A549 (cell line): ENCODE data around the gene UBIAD1. TPM values are rescaled to one million over a fixed set of nuclear protein-coding genes. Genes with fewer than 3 reads are reported as not detected.

Source experiments
- ATAC-seq, 2 experiments: fragments of 200-7000 bp in 1 of 2; fragments of >200 bp in 1 of 2; cut with Nextera tagmentation in 1 of 2; cut with Tn5 transposase in 1 of 2; 3 replicates each; pipeline versions ENCODE4 v1.8.0 to v1.9.1; 2018 to 2020; ENCODE audit warnings: mild to moderate bottlenecking in 1 of 2, moderate library complexity in 1 of 2
- CTCF ChIA-PET: fragments of 300-600 bp; sonication (Branson Sonifier 250); formaldehyde crosslinking; extraction: SDS; loops from one replicate; lab custom pipeline; 2021; ENCODE audit warnings: antibody characterized with exemption, inconsistent platforms; lab: Yijun Ruan, JAX
- POLR2A ChIA-PET: fragments of 350-600 bp; formaldehyde crosslinking; extraction: SDS; loops from one replicate; lab custom pipeline; 2021; ENCODE audit warnings: antibody characterized with exemption, inconsistent platforms; lab: Yijun Ruan, JAX
- DNase-seq, 2 experiments: peaks; one replicate each; pipeline versions ENCODE4 v3.0.0 to v3.0.0-alpha.2; 2011 to 2016; ENCODE audit warnings: low read depth in 1 of 2, low spot score in 1 of 2
- FAIRE-seq: peaks from 2 replicates; lab custom pipeline; 2011; peaks lifted over from hg19 to GRCh38; lab: Jason Lieb, UNC
- H3K27ac ChIP-seq, 2 experiments: fragments of >200 bp; sonication (Bioruptor Twin); formaldehyde crosslinking; 3 replicates each; pipeline ENCODE4 v1.5.1; 2016 to 2017
- H3K4me1 ChIP-seq: fragments of >200 bp; sonication (Bioruptor Twin); formaldehyde crosslinking; 3 replicates; pipeline ENCODE4 v1.6.1; 2016
- H3K4me2 ChIP-seq: fragments of >200 bp; sonication (Bioruptor Twin); formaldehyde crosslinking; 3 replicates; pipeline ENCODE4 v1.6.1; 2016
- H3K4me3 ChIP-seq: fragments of >200 bp; sonication (Bioruptor Twin); formaldehyde crosslinking; 3 replicates; pipeline ENCODE4 v1.5.1; 2016
- H3K9me3 ChIP-seq: fragments of >200 bp; sonication (Bioruptor Twin); formaldehyde crosslinking; 3 replicates; pipeline ENCODE4 v1.6.1; 2016
- CBX8 ChIP-seq: fragments of 200-600 bp; sonication (generic); IDR thresholded peaks from 2 replicates; pipeline ENCODE4 v1.6.1; 2016
- CEBPB ChIP-seq, 2 experiments: fragments of >200 bp in 1 of 2; sonication (Bioruptor Twin) in 1 of 2; formaldehyde crosslinking in 1 of 2; IDR thresholded peaks; 2 replicates each; pipeline ENCODE4 v1.6.1; 2012 to 2016
- CHD2 ChIP-seq: fragments of 150-350 bp; IDR thresholded peaks from 2 replicates; pipeline ENCODE4 v1.6.1; 2014; ENCODE audit warnings: low read length; ENCODE audit not compliant: partially characterized antibody
- CHD4 ChIP-seq: fragments of 200-600 bp; sonication (generic); IDR thresholded peaks from 2 replicates; pipeline ENCODE4 v1.6.1; 2016; ENCODE audit warnings: antibody characterized with exemption, mild to moderate bottlenecking, borderline replicate concordance
- CTCF ChIP-seq: fragments of >200 bp; sonication (Bioruptor Twin); formaldehyde crosslinking; IDR thresholded peaks from 3 replicates; pipeline ENCODE4 v1.5.1; 2016
- EHF ChIP-seq: fragments of 250-450 bp; sonication (Bioruptor Pico); IDR thresholded peaks from 2 replicates; pipeline ENCODE4 v1.5.0; 2020; ENCODE audit warnings: mild to moderate bottlenecking
- EHMT2 ChIP-seq: fragments of 200-600 bp; sonication (generic); IDR thresholded peaks from 2 replicates; pipeline ENCODE4 v1.6.1; 2016; ENCODE audit warnings: antibody characterized with exemption, low read depth, mild to moderate bottlenecking, moderate library complexity
- ELK1 ChIP-seq: fragments of 150-350 bp; IDR thresholded peaks from 2 replicates; pipeline ENCODE4 v1.6.1; 2014; ENCODE audit warnings: low read depth, mild to moderate bottlenecking, low read length
- FOSB ChIP-seq: fragments of 250-450 bp; sonication (Bioruptor Pico); IDR thresholded peaks from 2 replicates; pipeline ENCODE4 v1.5.0; 2020; ENCODE audit warnings: mild to moderate bottlenecking, moderate library complexity
- FOXS1 ChIP-seq: fragments of 250-450 bp; sonication (Bioruptor Pico); IDR thresholded peaks from 2 replicates; pipeline ENCODE4 v1.5.0; 2020; ENCODE audit warnings: mild to moderate bottlenecking, moderate library complexity
- GATA3 ChIP-seq: IDR thresholded peaks from 2 replicates; pipeline ENCODE4 v1.6.1; 2012; ENCODE audit warnings: borderline replicate concordance
- HES2 ChIP-seq: fragments of >200 bp; sonication (Bioruptor Twin); formaldehyde crosslinking; IDR thresholded peaks from 2 replicates; pipeline ENCODE4 v1.6.1; 2016
- HEYL ChIP-seq: fragments of 250-450 bp; sonication (Bioruptor Pico); IDR thresholded peaks from 2 replicates; pipeline ENCODE4 v1.8.0; 2021; ENCODE audit warnings: mild to moderate bottlenecking, moderate library complexity
- HOXB13 ChIP-seq: fragments of 250-450 bp; sonication (Bioruptor Pico); IDR thresholded peaks from 2 replicates; pipeline ENCODE4 v1.5.0; 2020; ENCODE audit warnings: low read depth, mild to moderate bottlenecking, moderate library complexity
- KDM1A ChIP-seq: fragments of 200-600 bp; sonication (generic); IDR thresholded peaks from 2 replicates; pipeline ENCODE4 v1.6.1; 2016; ENCODE audit warnings: low read depth, mild to moderate bottlenecking
- MAZ ChIP-seq: fragments of 150-350 bp; IDR thresholded peaks from 2 replicates; pipeline ENCODE4 v1.6.1; 2014; ENCODE audit warnings: antibody characterized with exemption, low read depth, low read length, borderline replicate concordance
- RARB ChIP-seq: fragments of 250-450 bp; sonication (Bioruptor Pico); IDR thresholded peaks from 2 replicates; pipeline ENCODE4 v1.8.0; 2021; ENCODE audit warnings: mild to moderate bottlenecking, moderate library complexity
- RFX5 ChIP-seq: fragments of 450-650 bp; IDR thresholded peaks from 2 replicates; pipeline ENCODE4 v1.7.1; 2014; ENCODE audit warnings: antibody characterized with exemption, mild to moderate bottlenecking, moderate library complexity
- RNF2 ChIP-seq: fragments of 200-600 bp; sonication (generic); IDR thresholded peaks from 2 replicates; pipeline ENCODE4 v1.6.1; 2016; ENCODE audit warnings: low read depth, mild to moderate bottlenecking, antibody characterized with exemption, moderate library complexity, borderline replicate concordance
- ZSCAN20 ChIP-seq: fragments of 250-450 bp; sonication (Bioruptor Pico); IDR thresholded peaks from 2 replicates; pipeline ENCODE4 v1.8.0; 2022; ENCODE audit warnings: mild to moderate bottlenecking, moderate library complexity
- WGBS: methylation state at CpG from one replicate; pipeline ENCODE4 v1.1.6; 2017; ENCODE audit errors: missing lambda C conversion rate; 5-methylcytosine and 5-hydroxymethylcytosine counted together
- polyA plus RNA-seq, 4 experiments: library from polyadenylated mRNA; depleted of rRNA in 3 of 4; stranded (reverse); fragments of >200 nt; fragmentation: RNase III in 1 of 4; extraction: RNeasy Plus Mini Kit Qiagen cat#74134 plus additional on column Dnase treatment in 1 of 4; gene quantifications; 2 replicates in 3 of 4; 3 replicates in 1 of 4; pipeline ENCODE4 v1.2.3, GENCODE V29; 2011 to 2017

The UBIAD1 gene
- polyA plus RNA-seq, 2 of the 4 experiments (the other 2 are of a cell fraction), result 9.9 to 14.9 TPM

GRCh38 chr1:11324567-11325165, 51.7 kb downstream of the UBIAD1 start:
- FAIRE-seq (no peak), ATAC-seq (no peak), DNase-seq (no peak)
- Histone ChIP-seq H3K4me1 (no peaks in the 10 kb centered on the region), H3K27ac (no peak overlapping the region), H3K9me3 (no peaks in the 10 kb centered on the region), H3K4me3 (no peak overlapping the region), H3K4me2 (no peak overlapping the region)
- WGBS, result 65% methylated on average over 15 of the region's 17 CpGs
- ChIA-PET CTCF (no interaction called here), POLR2A (no interaction called here)
- TF ChIP-seq HOXB13 (CRISPR knock-in tag) (no peak), GATA3 (no peak), CBX8 (no peak), ELK1 (no peak)

GRCh38 chr1:11326070-11326469, 53.1 kb downstream of the UBIAD1 start:
- POLR2A ChIA-PET, result no interaction called here
- TF ChIP-seq HES2 (no peak), CHD4 (no peak), EHMT2 (no peak), KDM1A (no peak), EHF (CRISPR knock-in tag) (no peak), FOSB (CRISPR knock-in tag) (no peak)
- ATAC-seq (no peak), FAIRE-seq (no peak), DNase-seq (no peak)
- CTCF ChIA-PET, result interaction anchor here (1.5 kb wide), 1 partner anchor 14 kb away, joined by 3 read pairs; no protein-coding TSS in a partner anchor
- Histone ChIP-seq H3K4me3 (no peak overlapping the region), H3K4me2 (no peak overlapping the region), H3K27ac (no peak overlapping the region), H3K4me1 (no peaks in the 10 kb centered on the region), H3K9me3 (no peaks in the 10 kb centered on the region)
- WGBS, result 64% methylated on average over 4 of the region's 4 CpGs

GRCh38 chr1:11328444-11328843, 55.4 kb downstream of the UBIAD1 start:
- 65% methylated on average over 7 of the region's 7 CpGs for WGBS
- no peak overlapping the region for H3K27ac ChIP-seq
- no peaks in the 10 kb centered on the region for H3K4me1 ChIP-seq
- POLR2A ChIA-PET, result no interaction called here
- ATAC-seq (no peak), DNase-seq (no peak), FAIRE-seq (no peak)
- TF ChIP-seq CTCF (no peak), HEYL (CRISPR knock-in tag) (no peak), HES2 (no peak), FOXS1 (CRISPR knock-in tag) (no peak), RNF2 (no peak), KDM1A (no peak), CHD4 (no peak), ZSCAN20 (CRISPR knock-in tag) (no peak), CHD2 (no peak), HOXB13 (CRISPR knock-in tag) (no peak), ELK1 (no peak), MAZ (no peak), RARB (no peak), CEBPB (IDR thresholded peaks at IDR 0.05) (no peak), RFX5 (no peak)
- CTCF ChIA-PET, result interaction anchor here (1.3 kb wide), 1 partner anchor 291 kb away, joined by 3 read pairs; no protein-coding TSS in a partner anchor
- H3K9me3 ChIP-seq, result no peaks in the 10 kb centered on the region
- no peak overlapping the region for H3K4me2 ChIP-seq
- H3K4me3 ChIP-seq, result no peak overlapping the region
